Activated naive CD8-positive, alpha-beta T cell treated with anti-CD3 and anti-CD28 coated beads, Interleukin-2, amount 50 U/mL, for 24 hours (primary cell): ENCODE results near the gene PRDM15.

ENCODE experiments used
- ATAC-seq: fragments of 150-1000 bp; cut with Tn5 transposase; one replicate; pipeline ENCODE4 v1.10.0; 2021
- DNase-seq: peaks from one replicate; pipeline ENCODE4 v3.0.0; 2021
- H3K27ac Mint-ChIP-seq: one replicate; pipeline ENCODE4 v1.8.0; 2021; ENCODE audit warnings: mild to moderate bottlenecking, mixed read lengths
- H3K27me3 Mint-ChIP-seq: one replicate; pipeline ENCODE4 v1.8.0; 2021; ENCODE audit warnings: mixed read lengths
- H3K36me3 Mint-ChIP-seq: one replicate; pipeline ENCODE4 v1.8.0; 2021; ENCODE audit warnings: low read depth, mixed read lengths
- H3K4me1 Mint-ChIP-seq: one replicate; pipeline ENCODE4 v1.8.0; 2021; ENCODE audit warnings: mixed read lengths
- H3K4me3 Mint-ChIP-seq: one replicate; pipeline ENCODE4 v1.8.0; 2021; ENCODE audit warnings: mild to moderate bottlenecking, moderate library complexity, mixed read lengths
- H3K9me3 Mint-ChIP-seq: one replicate; pipeline ENCODE4 v1.8.0; 2021; ENCODE audit warnings: mixed read lengths

PRDM15 gene

GRCh38 chr21:41867313-41867712 lies 11.8 kb downstream of the PRDM15 start:
- Mint-ChIP-seq H3K4me3 (no peak overlapping the region), H3K36me3 (no peaks in the 10 kb centered on the region), H3K27ac (no peak overlapping the region), H3K9me3 (no peaks in the 10 kb centered on the region), H3K27me3 (no peaks in the 10 kb centered on the region), H3K4me1 (peaks cover 38% of the 10 kb centered on the region)
- DNase-seq (no peak), ATAC-seq (no peak)

DNA sequence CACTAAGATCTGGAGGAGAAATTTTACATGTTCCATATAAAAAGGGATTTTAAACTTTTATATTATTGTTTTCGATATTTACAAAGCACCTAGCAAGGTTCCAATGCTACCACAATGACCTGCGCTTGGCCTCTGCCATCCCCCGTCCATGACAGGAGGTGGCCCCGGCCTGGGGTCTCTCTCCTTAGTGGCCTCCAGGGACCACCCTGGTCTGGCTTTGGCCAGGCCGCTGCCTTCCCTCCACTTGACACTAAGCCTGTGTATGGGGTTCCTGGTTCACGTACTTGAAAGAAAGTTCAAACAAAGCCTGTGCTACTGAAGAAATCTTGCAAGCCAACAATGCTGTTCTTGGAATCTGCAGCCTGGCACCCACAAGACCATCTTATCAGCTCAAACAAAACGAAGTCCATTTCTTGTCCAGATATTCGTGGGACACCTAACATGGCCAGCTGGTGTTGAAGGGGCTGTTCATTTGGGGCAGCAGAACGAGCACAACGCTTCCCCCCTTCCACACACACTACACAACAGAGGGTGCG lies 12.8 kb downstream of the PRDM15 start:
- H3K9me3 Mint-ChIP-seq, result no peaks in the 10 kb centered on the region
- ATAC-seq (no peak), DNase-seq (no peak)
- H3K4me3 Mint-ChIP-seq, result no peak overlapping the region
- no peak overlapping the region for H3K27ac Mint-ChIP-seq
- H3K4me1 Mint-ChIP-seq, result peaks cover 41% of the 10 kb centered on the region
- H3K36me3 Mint-ChIP-seq, result no peaks in the 10 kb centered on the region
- H3K27me3 Mint-ChIP-seq, result no peaks in the 10 kb centered on the region

DNA sequence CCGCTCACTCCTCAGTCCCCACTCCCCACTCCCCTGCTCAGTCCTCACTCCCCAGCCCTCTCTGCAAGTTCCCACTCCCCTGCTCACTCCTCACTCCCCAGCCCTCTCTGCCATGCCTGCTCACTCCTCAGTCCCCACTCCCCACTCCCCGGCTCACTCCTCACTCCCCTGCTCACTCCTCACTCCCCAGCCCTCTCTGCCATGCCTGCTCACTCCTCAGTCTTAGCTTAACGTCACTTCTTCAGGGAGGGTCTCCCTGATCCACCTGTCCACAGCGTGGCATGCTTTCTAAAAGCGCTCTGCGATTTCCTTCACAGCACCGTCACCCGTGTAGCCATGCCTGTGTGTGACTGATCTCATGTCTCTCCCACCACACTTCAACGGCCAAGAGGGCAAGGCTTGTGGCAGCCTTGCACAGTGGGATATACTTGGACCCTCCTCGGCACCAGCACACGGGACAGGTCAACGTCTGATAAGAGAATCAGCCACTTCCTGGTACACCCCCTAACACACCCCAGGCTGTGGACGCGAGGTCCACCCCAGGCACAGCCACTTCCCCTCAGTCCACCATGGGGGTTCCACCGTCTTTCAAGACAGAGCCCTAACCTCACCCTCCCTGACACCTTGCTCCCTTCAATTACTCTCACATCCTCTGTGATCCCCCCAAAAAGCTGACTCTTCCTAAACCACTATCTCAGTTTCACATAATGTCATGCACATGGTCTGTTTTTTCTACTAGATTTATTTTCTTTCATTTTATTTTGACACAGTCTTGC lies 14.0 kb downstream of the PRDM15 start:
- Mint-ChIP-seq H3K36me3 (no peaks in the 10 kb centered on the region), H3K9me3 (no peaks in the 10 kb centered on the region), H3K27me3 (no peaks in the 10 kb centered on the region), H3K4me1 (peaks cover 41% of the 10 kb centered on the region), H3K4me3 (no peak overlapping the region), H3K27ac (no peak overlapping the region)
- ATAC-seq (peak; percentile 82), DNase-seq (peak; percentile 11)

DNA sequence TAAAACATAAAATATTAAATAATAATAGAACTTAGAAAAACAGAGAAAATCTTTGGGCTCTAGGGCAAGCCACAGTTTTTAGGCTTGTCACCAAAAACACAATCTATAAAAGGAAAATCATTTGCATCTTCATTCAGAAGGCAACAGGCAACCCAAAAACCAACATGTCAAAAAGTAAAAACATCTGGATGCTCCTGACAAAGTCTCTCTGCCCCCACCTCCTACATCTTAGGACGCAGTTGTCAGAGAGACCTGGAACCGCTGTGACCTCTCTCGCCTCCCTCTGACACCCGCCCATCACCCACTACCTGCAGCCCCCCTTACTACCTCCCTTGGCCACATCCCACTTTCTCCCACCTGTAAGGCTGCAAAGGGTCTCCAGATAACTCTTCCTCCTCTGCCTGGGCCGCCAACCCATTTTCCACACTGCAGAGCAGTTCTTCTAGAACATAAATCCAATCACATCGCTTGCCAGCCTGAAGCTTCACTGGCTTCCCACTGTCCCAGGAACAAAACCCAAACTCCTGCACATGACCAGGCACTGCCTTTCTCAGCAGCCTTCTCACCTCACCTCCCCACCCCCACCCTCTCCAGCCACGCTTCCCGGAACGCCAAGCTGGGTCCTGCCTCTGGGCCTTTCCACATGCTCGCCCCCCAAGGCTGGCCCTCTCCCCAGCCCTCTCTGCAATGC lies 14.7 kb downstream of the PRDM15 start:
- H3K27ac Mint-ChIP-seq, result no peak overlapping the region
- peaks cover 41% of the 10 kb centered on the region for H3K4me1 Mint-ChIP-seq

GRCh38 chr21:41863439-41863740 lies 15.8 kb downstream of the PRDM15 start:
- Mint-ChIP-seq H3K9me3 (no peaks in the 10 kb centered on the region), H3K27me3 (no peaks in the 10 kb centered on the region), H3K4me3 (no peak overlapping the region), H3K4me1 (peaks cover 37% of the 10 kb centered on the region), H3K27ac (no peak overlapping the region), H3K36me3 (peaks cover 2% of the 10 kb centered on the region)
- ATAC-seq (no peak), DNase-seq (no peak)

More for the DNA sequence above, 14.7 kb downstream of the PRDM15 start:
- peaks cover 2% of the 10 kb centered on the region for H3K36me3 Mint-ChIP-seq
- no peak for DNase-seq
- H3K9me3 Mint-ChIP-seq, result no peaks in the 10 kb centered on the region
- ATAC-seq, result no peak
- H3K4me3 Mint-ChIP-seq, result no peak overlapping the region
- H3K27me3 Mint-ChIP-seq, result no peaks in the 10 kb centered on the region

DNA sequence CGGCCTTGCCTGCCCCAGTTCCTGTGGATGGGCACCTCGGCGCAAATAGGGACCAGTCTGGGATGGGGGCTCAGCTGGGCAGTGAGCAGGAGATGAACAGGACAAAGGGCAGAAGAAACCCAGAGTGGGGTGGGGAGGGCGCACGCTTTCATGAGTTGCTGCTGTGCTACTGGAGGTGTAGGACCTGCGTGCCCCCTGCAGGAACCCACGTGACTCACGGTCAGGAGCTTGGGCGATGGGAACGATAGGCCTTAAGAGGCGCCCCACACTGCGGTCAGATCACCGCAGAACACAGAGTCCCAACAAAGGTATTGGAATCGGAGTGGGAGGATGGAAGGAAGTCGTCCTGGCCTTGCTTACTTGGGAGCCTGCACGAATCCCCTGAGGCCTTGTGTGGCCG lies 17.2 kb downstream of the PRDM15 start:
- DNase-seq (no peak), ATAC-seq (no peak)
- Mint-ChIP-seq H3K4me3 (no peak overlapping the region), H3K9me3 (no peaks in the 10 kb centered on the region), H3K4me1 (peaks cover 29% of the 10 kb centered on the region), H3K27me3 (no peaks in the 10 kb centered on the region), H3K27ac (no peak overlapping the region), H3K36me3 (peaks cover 10% of the 10 kb centered on the region)

DNA sequence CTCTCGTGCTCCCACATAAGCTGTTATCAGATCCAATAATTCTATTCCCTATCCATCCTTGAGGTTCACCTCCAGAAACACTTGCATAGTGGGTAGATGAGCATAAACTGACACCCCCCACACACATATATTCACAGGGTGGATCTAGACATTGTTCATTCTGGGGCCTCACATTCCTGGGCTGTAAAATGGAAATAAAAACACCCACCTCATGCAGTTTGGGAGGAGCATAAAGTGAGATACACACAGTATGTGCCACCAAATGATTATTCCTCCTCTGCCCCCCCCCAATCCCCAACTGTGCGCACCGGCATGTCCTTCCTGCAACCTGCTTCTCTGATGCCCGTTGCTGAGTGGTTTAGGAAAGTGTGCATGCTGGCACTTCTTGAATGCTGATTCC lies 17.9 kb downstream of the PRDM15 start:
- Mint-ChIP-seq H3K36me3 (peaks cover 15% of the 10 kb centered on the region), H3K27ac (peak overlapping the region; percentile 28), H3K4me3 (no peak overlapping the region), H3K4me1 (peaks cover 24% of the 10 kb centered on the region), H3K9me3 (no peaks in the 10 kb centered on the region), H3K27me3 (no peaks in the 10 kb centered on the region)
- DNase-seq, result no peak
- ATAC-seq, result no peak

- peaks cover 11% of the 10 kb centered on the region for H3K4me1 Mint-ChIP-seq
- no peak overlapping the region for H3K4me3 Mint-ChIP-seq
- no peaks in the 10 kb centered on the region for H3K27me3 Mint-ChIP-seq
- peaks cover 19% of the 10 kb centered on the region for H3K36me3 Mint-ChIP-seq
- H3K9me3 Mint-ChIP-seq, result no peaks in the 10 kb centered on the region
- H3K27ac Mint-ChIP-seq, result no peak overlapping the region
- DNase-seq (no peak), ATAC-seq (no peak)
Measured at GRCh38 chr21:41859297-41859980, 19.7 kb downstream of the PRDM15 start.

DNA sequence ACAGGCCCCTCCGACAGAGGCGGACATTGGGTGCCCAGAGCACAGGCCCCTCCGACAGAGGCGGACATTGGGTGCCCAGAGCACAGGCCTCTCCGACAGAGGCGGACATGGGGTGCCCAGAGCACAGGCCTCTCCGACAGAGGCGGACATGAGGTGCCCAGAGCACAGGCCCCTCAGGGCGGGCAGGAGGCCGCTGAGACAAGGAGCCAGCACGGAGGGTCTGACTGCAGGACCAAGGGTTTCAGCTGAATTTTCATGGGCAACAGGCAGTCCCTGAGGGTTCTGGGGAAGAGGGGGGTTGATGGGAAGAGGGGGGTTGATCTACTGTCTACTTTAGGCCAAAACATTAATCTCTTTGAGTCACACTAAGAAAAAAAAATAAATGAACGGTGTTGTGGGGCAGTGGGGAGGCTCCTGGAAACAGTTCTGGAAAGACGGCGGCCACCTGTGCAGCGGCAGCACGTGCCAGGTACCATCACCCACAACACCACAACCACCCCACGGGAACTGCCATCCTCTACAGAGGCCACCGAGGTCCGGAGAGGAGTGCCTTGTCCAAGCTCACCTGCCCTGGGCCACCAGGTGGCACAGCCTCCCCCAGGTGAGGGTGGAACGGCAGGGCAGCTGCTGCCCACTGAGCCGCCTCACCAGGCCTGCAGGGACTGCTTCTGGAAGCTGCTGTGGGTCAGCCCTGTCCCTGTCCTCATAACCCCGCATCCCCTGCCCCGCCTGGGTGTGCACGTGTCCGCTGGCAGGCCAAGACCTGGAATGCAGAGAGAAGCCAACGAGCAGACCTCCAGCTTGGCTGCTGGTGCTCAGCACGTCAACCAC lies 20.5 kb downstream of the PRDM15 start:
- no peak for DNase-seq
- Mint-ChIP-seq H3K9me3 (no peaks in the 10 kb centered on the region), H3K27ac (no peak overlapping the region), H3K36me3 (peaks cover 20% of the 10 kb centered on the region), H3K4me3 (no peak overlapping the region), H3K4me1 (peaks cover 10% of the 10 kb centered on the region), H3K27me3 (no peaks in the 10 kb centered on the region)
- no peak for ATAC-seq

DNA sequence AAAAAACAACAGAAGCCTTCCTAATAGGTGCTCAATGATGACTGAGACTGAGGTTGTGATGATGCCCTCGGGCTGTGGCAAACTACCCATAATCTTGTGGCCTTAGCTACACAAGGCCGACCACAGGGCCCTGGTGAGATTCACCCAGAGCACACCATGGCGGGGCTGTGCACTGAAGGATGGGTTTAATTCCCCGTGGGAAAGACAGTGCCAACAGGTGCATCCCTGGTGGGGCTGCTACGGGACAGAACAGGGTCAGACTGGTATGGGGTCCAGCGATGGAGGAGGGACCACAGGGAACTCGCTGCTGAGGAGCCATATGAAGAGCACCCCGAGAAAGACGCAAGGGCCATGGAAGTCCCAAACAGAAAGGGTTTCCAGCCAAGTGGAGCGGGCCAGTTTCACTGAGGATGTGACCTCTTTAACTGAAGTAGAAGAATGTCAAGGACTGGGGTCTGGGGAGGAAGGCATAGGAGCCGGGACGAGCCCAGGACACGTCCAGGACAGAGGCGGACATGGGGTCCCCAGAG lies 21.3 kb downstream of the PRDM15 start:
- peaks cover 5% of the 10 kb centered on the region for H3K4me1 Mint-ChIP-seq
- H3K27ac Mint-ChIP-seq, result no peak overlapping the region
- H3K27me3 Mint-ChIP-seq, result no peaks in the 10 kb centered on the region
- peaks cover 26% of the 10 kb centered on the region for H3K36me3 Mint-ChIP-seq
- no peaks in the 10 kb centered on the region for H3K9me3 Mint-ChIP-seq
- no peak overlapping the region for H3K4me3 Mint-ChIP-seq
- DNase-seq (no peak), ATAC-seq (no peak)

DNA sequence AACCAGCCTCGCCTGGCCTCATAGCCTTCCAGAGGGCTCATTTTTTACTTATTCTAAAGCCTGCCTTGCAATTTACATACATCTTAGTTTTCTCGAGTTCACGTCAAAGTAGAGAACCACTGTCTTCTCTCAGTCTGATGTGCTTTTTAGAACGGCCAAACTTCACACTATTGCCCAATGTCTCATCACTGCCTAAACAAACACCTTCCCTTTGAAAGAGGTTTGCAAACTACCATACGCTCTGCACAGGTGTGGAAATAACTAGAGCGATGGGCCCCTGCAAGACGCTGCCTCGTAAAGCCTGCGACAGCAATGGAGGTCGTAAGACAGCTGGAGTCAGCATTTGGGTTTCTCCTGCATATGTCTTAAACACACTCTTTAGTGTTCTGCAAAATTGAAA lies 22.6 kb downstream of the PRDM15 start:
- no peak overlapping the region for H3K27ac Mint-ChIP-seq
- H3K9me3 Mint-ChIP-seq, result no peaks in the 10 kb centered on the region
- peaks cover 28% of the 10 kb centered on the region for H3K36me3 Mint-ChIP-seq
- DNase-seq (no peak), ATAC-seq (no peak)
- H3K4me1 Mint-ChIP-seq, result peaks cover 2% of the 10 kb centered on the region
- no peaks in the 10 kb centered on the region for H3K27me3 Mint-ChIP-seq
- H3K4me3 Mint-ChIP-seq, result no peak overlapping the region

DNA sequence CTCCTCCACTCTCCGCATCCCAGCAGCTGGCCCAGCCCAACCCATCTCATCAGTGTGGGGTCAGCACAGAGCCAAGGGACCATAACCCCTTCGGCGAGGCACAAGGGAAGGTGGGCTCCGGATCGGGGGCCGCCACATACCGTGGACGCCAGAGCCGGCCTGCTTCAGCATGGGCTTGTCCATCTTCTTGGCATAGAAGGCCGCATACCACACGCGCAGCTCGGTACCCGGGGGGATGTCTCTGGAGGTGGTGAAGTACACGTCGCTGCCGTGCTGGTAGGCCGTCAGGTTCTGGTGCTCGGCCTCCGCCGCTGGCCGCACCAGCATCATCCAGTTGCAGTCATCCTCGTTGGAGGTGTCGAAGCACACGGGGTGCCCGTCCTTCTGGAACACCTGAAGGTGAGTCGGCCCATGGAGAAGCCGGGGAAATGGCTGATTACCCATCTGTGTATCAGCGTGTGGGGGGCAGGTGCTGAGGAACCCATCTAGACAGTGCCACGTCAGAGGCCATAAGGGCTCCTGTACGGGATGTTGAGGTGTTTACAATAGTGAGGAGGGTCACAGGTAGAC lies 24.6 kb downstream of the PRDM15 start:
- no peaks in the 10 kb centered on the region for H3K4me1 Mint-ChIP-seq
- no peak overlapping the region for H3K27ac Mint-ChIP-seq
- H3K9me3 Mint-ChIP-seq, result no peaks in the 10 kb centered on the region
- DNase-seq (no peak), ATAC-seq (no peak)
- no peaks in the 10 kb centered on the region for H3K27me3 Mint-ChIP-seq
- peaks cover 30% of the 10 kb centered on the region for H3K36me3 Mint-ChIP-seq
- H3K4me3 Mint-ChIP-seq, result no peak overlapping the region

GRCh38 chr21:41852929-41853320 lies 26.2 kb downstream of the PRDM15 start:
- Mint-ChIP-seq H3K4me1 (no peaks in the 10 kb centered on the region), H3K27me3 (no peaks in the 10 kb centered on the region), H3K4me3 (no peak overlapping the region), H3K27ac (no peak overlapping the region), H3K9me3 (no peaks in the 10 kb centered on the region), H3K36me3 (peaks cover 34% of the 10 kb centered on the region)
- ATAC-seq (no peak), DNase-seq (no peak)
